ENCODE results near the gene LAIR1.
"Not testable (repeated sequence)": the region's sequence is repeated elsewhere in the genome, so short reads cannot be mapped to it uniquely, and the experiment has no call there.

LAIR1 gene

GRCh38 chr19:54379187-54379678 is 14.5 kb upstream of the LAIR1 start:
- Histone ChIP-seq H3K9me3 (ENCODE audit: control insufficient read depth in 2 of 2, low read length in 2 of 2) (peaks cover 0 to 2% of the 10 kb centered on the region in 2 donors), H3K4me3 (ENCODE audit: low read length in 2 of 2) (no peak overlapping the region), H3K27me3 (ENCODE audit: control insufficient read depth in 1 of 2, insufficient read depth in 2 of 2, low read length in 2 of 2) (no peaks in the 10 kb centered on the region), H3K4me1 (ENCODE audit: control insufficient read depth, insufficient read depth, low read length) (no peaks in the 10 kb centered on the region), H3K9ac (ENCODE audit: low read length in 2 of 2) (no peak overlapping the region), H3K27ac (ENCODE audit: low read length) (no peak overlapping the region), H3K36me3 (ENCODE audit: control insufficient read depth in 2 of 2, insufficient read depth in 2 of 2, low read length in 2 of 2) (no peaks in the 10 kb centered on the region)

- Histone ChIP-seq H3K27me3 (ENCODE audit: control insufficient read depth in 1 of 2, insufficient read depth in 2 of 2, low read length in 2 of 2) (no peaks in the 10 kb centered on the region), H3K36me3 (ENCODE audit: control insufficient read depth in 2 of 2, insufficient read depth in 2 of 2, low read length in 2 of 2) (no peaks in the 10 kb centered on the region), H3K9me3 (ENCODE audit: control insufficient read depth in 2 of 2, low read length in 2 of 2) (peaks cover 0 to 2% of the 10 kb centered on the region in 2 donors), H3K9ac (ENCODE audit: low read length in 2 of 2) (no peak overlapping the region), H3K27ac (ENCODE audit: low read length) (no peak overlapping the region), H3K4me3 (ENCODE audit: low read length in 2 of 2) (no peak overlapping the region), H3K4me1 (ENCODE audit: control insufficient read depth, insufficient read depth, low read length) (no peaks in the 10 kb centered on the region)
These were observed 12.0 kb upstream of the LAIR1 start for GRCh38 chr19:54376610-54377285.

- H3K4me3 ChIP-seq (ENCODE audit: low read length in 2 of 2); H3K9me3 ChIP-seq (ENCODE audit: control insufficient read depth in 2 of 2, low read length in 2 of 2); H3K9ac ChIP-seq (ENCODE audit: low read length in 2 of 2); H3K36me3 ChIP-seq (ENCODE audit: control insufficient read depth in 2 of 2, insufficient read depth in 2 of 2, low read length in 2 of 2); H3K4me1 ChIP-seq (ENCODE audit: control insufficient read depth, insufficient read depth, low read length); H3K27ac ChIP-seq (ENCODE audit: low read length); H3K27me3 ChIP-seq (ENCODE audit: control insufficient read depth in 1 of 2, insufficient read depth in 2 of 2, low read length in 2 of 2): not testable (repeated sequence)
These were observed 10.6 kb upstream of the LAIR1 start for GRCh38 chr19:54375181-54375938.

GRCh38 chr19:54373781-54374631 is 9.3 kb upstream of the LAIR1 start:
- Histone ChIP-seq H3K4me1 (ENCODE audit: control insufficient read depth, insufficient read depth, low read length) (no peaks in the 10 kb centered on the region), H3K9me3 (ENCODE audit: control insufficient read depth in 2 of 2, low read length in 2 of 2) (no peaks in the 10 kb centered on the region), H3K27ac (ENCODE audit: low read length) (no peak overlapping the region), H3K4me3 (ENCODE audit: low read length in 2 of 2) (no peak overlapping the region), H3K27me3 (ENCODE audit: control insufficient read depth in 1 of 2, insufficient read depth in 2 of 2, low read length in 2 of 2) (no peaks in the 10 kb centered on the region), H3K9ac (ENCODE audit: low read length in 2 of 2) (no peak overlapping the region), H3K36me3 (ENCODE audit: control insufficient read depth in 2 of 2, insufficient read depth in 2 of 2, low read length in 2 of 2) (no peaks in the 10 kb centered on the region)

GRCh38 chr19:54371453-54371852 is 6.7 kb upstream of the LAIR1 start:
- H3K36me3 ChIP-seq (ENCODE audit: control insufficient read depth in 2 of 2, insufficient read depth in 2 of 2, low read length in 2 of 2); H3K27me3 ChIP-seq (ENCODE audit: control insufficient read depth in 1 of 2, insufficient read depth in 2 of 2, low read length in 2 of 2); H3K4me3 ChIP-seq (ENCODE audit: low read length in 2 of 2); H3K27ac ChIP-seq (ENCODE audit: low read length); H3K4me1 ChIP-seq (ENCODE audit: control insufficient read depth, insufficient read depth, low read length); H3K9ac ChIP-seq (ENCODE audit: low read length in 2 of 2); H3K9me3 ChIP-seq (ENCODE audit: control insufficient read depth in 2 of 2, low read length in 2 of 2): not testable (repeated sequence)

GRCh38 chr19:54370434-54370796 is 5.7 kb upstream of the LAIR1 start:
- H3K27me3 ChIP-seq (ENCODE audit: control insufficient read depth in 1 of 2, insufficient read depth in 2 of 2, low read length in 2 of 2); H3K27ac ChIP-seq (ENCODE audit: low read length); H3K9me3 ChIP-seq (ENCODE audit: control insufficient read depth in 2 of 2, low read length in 2 of 2); H3K36me3 ChIP-seq (ENCODE audit: control insufficient read depth in 2 of 2, insufficient read depth in 2 of 2, low read length in 2 of 2); H3K4me1 ChIP-seq (ENCODE audit: control insufficient read depth, insufficient read depth, low read length); H3K4me3 ChIP-seq (ENCODE audit: low read length in 2 of 2); H3K9ac ChIP-seq (ENCODE audit: low read length in 2 of 2): not testable (repeated sequence)

GRCh38 chr19:54369688-54370433 is 5.1 kb upstream of the LAIR1 start:
- not testable (repeated sequence) for H3K4me3 ChIP-seq (ENCODE audit: low read length in 2 of 2); H3K9me3 ChIP-seq (ENCODE audit: control insufficient read depth in 2 of 2, low read length in 2 of 2); H3K27me3 ChIP-seq (ENCODE audit: control insufficient read depth in 1 of 2, insufficient read depth in 2 of 2, low read length in 2 of 2); H3K4me1 ChIP-seq (ENCODE audit: control insufficient read depth, insufficient read depth, low read length); H3K36me3 ChIP-seq (ENCODE audit: control insufficient read depth in 2 of 2, insufficient read depth in 2 of 2, low read length in 2 of 2); H3K27ac ChIP-seq (ENCODE audit: low read length); H3K9ac ChIP-seq (ENCODE audit: low read length in 2 of 2)

DNA sequence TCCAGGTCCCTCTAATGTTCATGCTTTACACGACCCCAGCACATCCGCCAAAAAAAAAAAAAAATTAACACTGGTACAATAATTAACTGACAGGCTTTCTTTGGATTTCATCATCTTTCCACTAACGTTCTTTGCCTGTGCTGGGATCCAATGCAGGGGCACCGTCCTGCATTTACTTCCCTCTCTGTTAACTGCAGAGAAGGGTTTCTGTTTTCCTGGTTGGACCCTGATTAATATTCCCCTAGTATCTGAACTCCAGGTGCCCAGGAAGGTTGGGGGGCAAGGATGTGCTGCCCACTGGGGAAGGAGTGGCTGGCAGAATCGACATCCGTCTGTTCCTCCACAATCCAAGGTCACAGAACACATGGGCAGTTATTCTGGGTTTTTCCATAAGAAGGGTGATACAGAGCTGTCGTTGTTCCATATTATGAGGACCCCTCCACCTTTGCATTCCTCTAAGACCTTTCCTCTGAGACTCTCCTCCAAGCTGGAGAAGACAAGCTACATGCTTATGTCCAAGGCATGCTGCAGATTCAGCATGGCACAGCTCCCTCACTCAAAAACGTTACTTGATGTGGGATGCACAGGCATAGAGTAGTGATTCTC is 4.5 kb upstream of the LAIR1 start:
- Histone ChIP-seq H3K36me3 (ENCODE audit: control insufficient read depth in 2 of 2, insufficient read depth in 2 of 2, low read length in 2 of 2) (no peaks in the 10 kb centered on the region), H3K27me3 (ENCODE audit: control insufficient read depth in 1 of 2, insufficient read depth in 2 of 2, low read length in 2 of 2) (no peaks in the 10 kb centered on the region), H3K9me3 (ENCODE audit: control insufficient read depth in 2 of 2, low read length in 2 of 2) (no peaks in the 10 kb centered on the region), H3K9ac (ENCODE audit: low read length in 2 of 2) (no peak overlapping the region), H3K4me3 (ENCODE audit: low read length in 2 of 2) (no peak overlapping the region), H3K4me1 (ENCODE audit: control insufficient read depth, insufficient read depth, low read length) (no peaks in the 10 kb centered on the region), H3K27ac (ENCODE audit: low read length) (no peak overlapping the region)

DNA sequence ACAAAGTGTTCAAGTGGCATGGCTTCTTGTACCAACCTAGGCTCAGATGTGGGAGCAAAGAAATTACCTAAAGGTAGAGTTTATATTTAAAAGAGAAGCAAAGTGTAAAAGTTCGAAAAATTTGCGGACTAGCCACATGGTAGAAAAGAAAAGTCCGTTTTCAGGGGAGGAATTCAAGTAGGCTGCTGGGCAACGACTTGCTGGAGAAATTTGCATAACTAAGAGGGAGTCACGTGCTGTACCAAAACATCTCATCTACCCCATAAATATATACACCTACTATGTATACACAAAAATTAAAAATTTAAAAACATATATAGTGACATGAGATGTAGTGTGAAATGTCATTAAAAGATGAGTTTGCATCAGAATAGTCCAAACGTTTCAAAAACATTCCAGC is 2.1 kb upstream of the LAIR1 start:
- Histone ChIP-seq H3K27ac (ENCODE audit: low read length) (no peak overlapping the region), H3K4me3 (ENCODE audit: low read length in 2 of 2) (no peak overlapping the region), H3K36me3 (ENCODE audit: control insufficient read depth in 2 of 2, insufficient read depth in 2 of 2, low read length in 2 of 2) (no peaks in the 10 kb centered on the region), H3K27me3 (ENCODE audit: control insufficient read depth in 1 of 2, insufficient read depth in 2 of 2, low read length in 2 of 2) (no peaks in the 10 kb centered on the region), H3K4me1 (ENCODE audit: control insufficient read depth, insufficient read depth, low read length) (no peaks in the 10 kb centered on the region), H3K9ac (ENCODE audit: low read length in 2 of 2) (no peak overlapping the region), H3K9me3 (ENCODE audit: control insufficient read depth in 2 of 2, low read length in 2 of 2) (no peaks in the 10 kb centered on the region)

DNA sequence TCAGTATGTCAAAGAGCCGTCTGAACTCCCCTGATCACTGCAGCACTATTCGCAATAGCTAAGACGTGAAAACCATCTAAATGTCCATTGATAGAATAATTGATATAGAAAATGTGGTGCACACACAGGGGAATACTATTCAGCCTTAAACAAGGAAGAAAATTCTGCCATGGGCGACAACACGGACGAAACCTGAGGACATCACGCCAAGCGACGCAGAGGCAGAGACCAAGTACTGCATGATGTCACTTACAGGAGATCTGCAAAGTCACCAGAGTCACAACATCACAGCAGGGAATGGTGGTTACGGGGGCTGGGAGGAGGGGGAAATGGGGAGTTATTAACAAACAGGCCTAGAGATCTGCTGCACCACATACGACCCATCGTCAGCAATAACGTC is 1.1 kb upstream of the LAIR1 start:
- H3K9me3 ChIP-seq (ENCODE audit: control insufficient read depth in 2 of 2, low read length in 2 of 2); H3K27me3 ChIP-seq (ENCODE audit: control insufficient read depth in 1 of 2, insufficient read depth in 2 of 2, low read length in 2 of 2); H3K4me3 ChIP-seq (ENCODE audit: low read length in 2 of 2); H3K4me1 ChIP-seq (ENCODE audit: control insufficient read depth, insufficient read depth, low read length); H3K9ac ChIP-seq (ENCODE audit: low read length in 2 of 2); H3K27ac ChIP-seq (ENCODE audit: low read length); H3K36me3 ChIP-seq (ENCODE audit: control insufficient read depth in 2 of 2, insufficient read depth in 2 of 2, low read length in 2 of 2): not testable (repeated sequence)
